Stimulated activated CD8-positive, alpha-beta memory T cell treated with anti-CD3 and anti-CD28 coated beads, Interleukin-4, amount 100 ng/mL, for 24 hours (primary cell): ENCODE data around the gene TCFL5.

ENCODE experiments used
- DNase-seq: peaks from one replicate; pipeline ENCODE4 v3.0.0-alpha.2; 2020; ENCODE audit warnings: low read depth

The TCFL5 gene

GRCh38 chr20:62832951-62833391, 28.7 kb downstream of the TCFL5 start:
- DNase-seq, result no peak

- DNase-seq, result no peak
Measured at GRCh38 chr20:62832212-62832922, 29.3 kb downstream of the TCFL5 start.

GRCh38 chr20:62831854-62832211, 29.8 kb downstream of the TCFL5 start:
- DNase-seq, result no peak

- no peak for DNase-seq
Measured at GRCh38 chr20:62831361-62831788, 30.2 kb downstream of the TCFL5 start.

GRCh38 chr20:62830821-62831220, 30.8 kb downstream of the TCFL5 start:
- DNase-seq, result no peak

- DNase-seq, result no peak
Measured at GRCh38 chr20:62830251-62830650, 31.4 kb downstream of the TCFL5 start.

GRCh38 chr20:62829231-62830230, 32.1 kb downstream of the TCFL5 start:
- no peak for DNase-seq

GRCh38 chr20:62828511-62829230, 33.0 kb downstream of the TCFL5 start:
- no peak for DNase-seq

- no peak for DNase-seq
Measured at GRCh38 chr20:62828051-62828450, 33.6 kb downstream of the TCFL5 start.

GRCh38 chr20:62827311-62828038, 34.1 kb downstream of the TCFL5 start:
- DNase-seq, result no peak

GRCh38 chr20:62826646-62827310, 34.8 kb downstream of the TCFL5 start:
- no peak for DNase-seq

- DNase-seq, result no peak
Measured at GRCh38 chr20:62825986-62826645, 35.5 kb downstream of the TCFL5 start.

- no peak for DNase-seq
Measured at GRCh38 chr20:62825333-62825985, 36.2 kb downstream of the TCFL5 start.

- DNase-seq, result no peak
Measured at GRCh38 chr20:62824476-62825332, 36.9 kb downstream of the TCFL5 start.

- DNase-seq, result no peak
Measured at GRCh38 chr20:62823688-62824475, 37.7 kb downstream of the TCFL5 start.

- DNase-seq, result no peak
Measured at GRCh38 chr20:62822788-62823651, 38.6 kb downstream of the TCFL5 start.

- no peak for DNase-seq
Measured at GRCh38 chr20:62822239-62822787, 39.3 kb downstream of the TCFL5 start.
